Measurements from ENCODE around the gene CDC42BPG.

DNA sequence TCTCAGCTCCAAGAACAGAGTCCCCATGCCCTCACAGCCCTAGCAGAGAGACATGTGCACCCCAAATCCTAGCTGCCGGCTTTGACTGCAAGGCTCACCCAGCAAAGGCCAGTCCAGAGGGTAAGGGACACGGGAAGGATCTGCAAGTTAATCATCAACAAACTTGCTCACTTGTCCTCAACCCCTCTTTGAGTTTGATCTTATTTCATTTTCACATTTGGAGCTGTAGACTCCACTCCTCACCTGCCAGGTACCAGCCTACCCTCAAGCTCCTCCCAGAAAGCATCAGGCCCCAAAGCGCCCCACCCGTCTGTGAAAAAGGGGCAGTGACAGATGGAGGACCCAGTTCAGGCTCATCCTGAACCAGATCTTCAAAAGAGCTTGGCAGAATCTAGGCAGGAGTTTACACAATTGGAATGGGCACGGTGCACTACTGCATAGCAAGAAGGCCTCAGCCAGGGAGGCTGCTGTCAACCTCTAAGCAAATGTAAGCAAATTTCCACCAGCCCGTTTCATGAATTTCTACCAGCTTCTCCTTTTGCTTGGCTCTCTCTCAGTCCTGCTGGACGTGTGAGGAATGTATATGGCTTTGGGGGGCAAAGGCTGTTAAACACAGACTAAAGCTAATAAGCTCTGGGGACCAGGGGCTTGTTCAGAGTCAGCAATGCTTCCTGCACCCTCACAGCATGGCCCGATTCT is 28.5 kb upstream of the CDC42BPG start:
- TF ChIP-seq, protein P1, sequence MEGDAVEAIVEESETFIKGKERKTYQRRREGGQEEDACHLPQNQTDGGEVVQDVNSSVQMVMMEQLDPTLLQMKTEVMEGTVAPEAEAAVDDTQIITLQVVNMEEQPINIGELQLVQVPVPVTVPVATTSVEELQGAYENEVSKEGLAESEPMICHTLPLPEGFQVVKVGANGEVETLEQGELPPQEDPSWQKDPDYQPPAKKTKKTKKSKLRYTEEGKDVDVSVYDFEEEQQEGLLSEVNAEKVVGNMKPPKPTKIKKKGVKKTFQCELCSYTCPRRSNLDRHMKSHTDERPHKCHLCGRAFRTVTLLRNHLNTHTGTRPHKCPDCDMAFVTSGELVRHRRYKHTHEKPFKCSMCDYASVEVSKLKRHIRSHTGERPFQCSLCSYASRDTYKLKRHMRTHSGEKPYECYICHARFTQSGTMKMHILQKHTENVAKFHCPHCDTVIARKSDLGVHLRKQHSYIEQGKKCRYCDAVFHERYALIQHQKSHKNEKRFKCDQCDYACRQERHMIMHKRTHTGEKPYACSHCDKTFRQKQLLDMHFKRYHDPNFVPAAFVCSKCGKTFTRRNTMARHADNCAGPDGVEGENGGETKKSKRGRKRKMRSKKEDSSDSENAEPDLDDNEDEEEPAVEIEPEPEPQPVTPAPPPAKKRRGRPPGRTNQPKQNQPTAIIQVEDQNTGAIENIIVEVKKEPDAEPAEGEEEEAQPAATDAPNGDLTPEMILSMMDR (IDR thresholded peaks at IDR 0.05) = no peak
- no peak for TF ChIP-seq ZNF232 (CRISPR knock-in tag; IDR thresholded peaks at IDR 0.05)
- no peak for TF ChIP-seq FOXJ3 (CRISPR knock-in tag; IDR thresholded peaks at IDR 0.05; ENCODE audit: borderline replicate concordance)
- TF ChIP-seq, protein P2, sequence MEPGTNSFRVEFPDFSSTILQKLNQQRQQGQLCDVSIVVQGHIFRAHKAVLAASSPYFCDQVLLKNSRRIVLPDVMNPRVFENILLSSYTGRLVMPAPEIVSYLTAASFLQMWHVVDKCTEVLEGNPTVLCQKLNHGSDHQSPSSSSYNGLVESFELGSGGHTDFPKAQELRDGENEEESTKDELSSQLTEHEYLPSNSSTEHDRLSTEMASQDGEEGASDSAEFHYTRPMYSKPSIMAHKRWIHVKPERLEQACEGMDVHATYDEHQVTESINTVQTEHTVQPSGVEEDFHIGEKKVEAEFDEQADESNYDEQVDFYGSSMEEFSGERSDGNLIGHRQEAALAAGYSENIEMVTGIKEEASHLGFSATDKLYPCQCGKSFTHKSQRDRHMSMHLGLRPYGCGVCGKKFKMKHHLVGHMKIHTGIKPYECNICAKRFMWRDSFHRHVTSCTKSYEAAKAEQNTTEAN (CRISPR knock-in tag; IDR thresholded peaks at IDR 0.05) = no peak
- no peak for TF ChIP-seq KAT7 (CRISPR knock-in tag; IDR thresholded peaks at IDR 0.05; ENCODE audit: borderline replicate concordance)
- no peak for TF ChIP-seq ETV6 (CRISPR knock-in tag; IDR thresholded peaks at IDR 0.05)
- no peak for TF ChIP-seq IRF2 (CRISPR knock-in tag; IDR thresholded peaks at IDR 0.05; ENCODE audit: borderline replicate concordance, low read depth)
- TF ChIP-seq, protein P3, sequence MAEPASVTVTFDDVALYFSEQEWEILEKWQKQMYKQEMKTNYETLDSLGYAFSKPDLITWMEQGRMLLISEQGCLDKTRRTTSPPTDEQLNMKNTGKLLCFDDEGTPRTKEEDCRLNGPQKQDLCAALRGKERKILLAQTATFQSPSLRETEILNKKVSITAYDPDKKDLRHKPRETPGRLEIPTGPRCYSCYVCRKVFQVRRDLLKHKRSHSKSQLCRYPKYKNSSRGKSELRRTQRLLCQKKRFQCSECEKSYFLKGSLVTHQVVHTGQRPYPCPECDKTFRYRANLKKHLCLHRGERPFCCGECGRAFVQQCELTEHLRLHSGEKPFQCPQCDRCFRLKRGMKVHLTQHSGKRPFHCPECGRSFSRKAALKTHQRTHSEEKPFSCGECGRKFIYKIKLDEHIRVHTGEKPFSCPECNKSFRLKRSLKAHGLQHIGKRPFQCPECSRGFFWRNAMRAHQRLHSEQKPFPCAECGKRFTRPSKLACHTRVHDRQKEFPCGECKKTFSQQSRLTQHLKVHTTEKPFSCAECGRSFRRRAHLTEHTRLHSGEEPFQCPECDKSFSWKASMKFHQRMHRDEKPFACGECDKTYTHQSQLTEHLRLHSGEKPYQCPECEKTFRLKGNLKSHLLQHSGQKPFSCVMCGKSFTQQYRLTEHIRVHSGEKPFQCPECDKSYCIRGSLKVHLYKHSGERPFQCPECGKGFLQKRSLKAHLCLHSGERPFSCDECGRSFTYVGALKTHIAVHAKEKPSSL (CRISPR knock-in tag; conservative IDR thresholded peaks at IDR 0.05) = no peak
- TF ChIP-seq CREM (CRISPR knock-in tag; IDR thresholded peaks at IDR 0.05) = no peak
- no peak for TF ChIP-seq ZNF317 (CRISPR knock-in tag; IDR thresholded peaks at IDR 0.05; ENCODE audit: borderline replicate concordance, low read depth)
